ENCODE measurements around the gene DPH2.
A peak's percentile ranks its signal among the peaks of the same experiment; 100 is the strongest.

Gene DPH2

DNA sequence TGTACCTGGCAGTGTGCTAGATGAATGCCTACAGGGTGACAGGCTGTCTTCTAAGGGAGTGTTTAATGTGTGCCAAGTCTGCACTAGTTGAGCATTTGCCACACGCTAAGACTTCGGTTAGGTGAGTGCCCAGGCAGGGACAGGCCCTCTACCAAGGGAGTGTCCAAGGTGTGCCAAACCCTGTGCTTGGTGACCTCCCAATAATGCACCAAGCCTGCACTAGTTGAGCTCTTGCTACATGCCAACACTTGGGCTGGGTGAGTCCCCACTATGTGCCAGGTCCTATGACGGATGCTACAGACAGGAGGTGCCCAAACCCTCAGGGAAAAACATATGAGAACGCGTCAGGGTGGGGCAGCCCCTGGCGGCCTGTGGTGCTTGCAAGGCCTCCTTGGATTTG, 50.7 kb downstream of the DPH2 start:
- H3K79me2 ChIP-seq (ENCODE audit: insufficient read depth, low read length), result no peaks in the 10 kb centered on the region
- no peaks in the 10 kb centered on the region for H3K4me1 ChIP-seq (ENCODE audit: insufficient read depth, low read length)
- H3K4me2 ChIP-seq (ENCODE audit: insufficient read depth, low read length), result no peak overlapping the region
- no peak for TF ChIP-seq EZH2 (IDR thresholded peaks at IDR 0.05; ENCODE audit: borderline replicate concordance, low read depth, low read length, severe bottlenecking)
- TF ChIP-seq, protein P1, sequence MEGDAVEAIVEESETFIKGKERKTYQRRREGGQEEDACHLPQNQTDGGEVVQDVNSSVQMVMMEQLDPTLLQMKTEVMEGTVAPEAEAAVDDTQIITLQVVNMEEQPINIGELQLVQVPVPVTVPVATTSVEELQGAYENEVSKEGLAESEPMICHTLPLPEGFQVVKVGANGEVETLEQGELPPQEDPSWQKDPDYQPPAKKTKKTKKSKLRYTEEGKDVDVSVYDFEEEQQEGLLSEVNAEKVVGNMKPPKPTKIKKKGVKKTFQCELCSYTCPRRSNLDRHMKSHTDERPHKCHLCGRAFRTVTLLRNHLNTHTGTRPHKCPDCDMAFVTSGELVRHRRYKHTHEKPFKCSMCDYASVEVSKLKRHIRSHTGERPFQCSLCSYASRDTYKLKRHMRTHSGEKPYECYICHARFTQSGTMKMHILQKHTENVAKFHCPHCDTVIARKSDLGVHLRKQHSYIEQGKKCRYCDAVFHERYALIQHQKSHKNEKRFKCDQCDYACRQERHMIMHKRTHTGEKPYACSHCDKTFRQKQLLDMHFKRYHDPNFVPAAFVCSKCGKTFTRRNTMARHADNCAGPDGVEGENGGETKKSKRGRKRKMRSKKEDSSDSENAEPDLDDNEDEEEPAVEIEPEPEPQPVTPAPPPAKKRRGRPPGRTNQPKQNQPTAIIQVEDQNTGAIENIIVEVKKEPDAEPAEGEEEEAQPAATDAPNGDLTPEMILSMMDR (IDR thresholded peaks at IDR 0.05; ENCODE audit: borderline replicate concordance, extremely low read depth, low read length, poor library complexity, severe bottlenecking), result no peak
- no peak overlapping the region for H3K27ac ChIP-seq (ENCODE audit: low read length)
- no peak overlapping the region for H2AFZ ChIP-seq (ENCODE audit: low read depth, low read length)
- ATAC-seq (ENCODE audit: insufficient read depth, low read depth), result no peak
- no peak for DNase-seq
- H4K20me1 ChIP-seq (ENCODE audit: insufficient read depth, low read length), result 0 out of 2 replicates have a peak, but pooled peaks cover 5% of the 10 kb centered on the region
- H3K4me3 ChIP-seq (ENCODE audit: low read depth in 1 of 2, low read length in 2 of 2), result no peak overlapping the region
- no peak overlapping the region for H3K9ac ChIP-seq (ENCODE audit: low read depth, low read length)
- no peaks in the 10 kb centered on the region for H3K27me3 ChIP-seq (ENCODE audit: insufficient read depth, low read length, poor library complexity)
- H3K9me3 ChIP-seq (ENCODE audit: insufficient read depth, low read length, severe bottlenecking), result no peaks in the 10 kb centered on the region
- no peaks in the 10 kb centered on the region for H3K36me3 ChIP-seq (ENCODE audit: insufficient read depth, low read length)

DNA sequence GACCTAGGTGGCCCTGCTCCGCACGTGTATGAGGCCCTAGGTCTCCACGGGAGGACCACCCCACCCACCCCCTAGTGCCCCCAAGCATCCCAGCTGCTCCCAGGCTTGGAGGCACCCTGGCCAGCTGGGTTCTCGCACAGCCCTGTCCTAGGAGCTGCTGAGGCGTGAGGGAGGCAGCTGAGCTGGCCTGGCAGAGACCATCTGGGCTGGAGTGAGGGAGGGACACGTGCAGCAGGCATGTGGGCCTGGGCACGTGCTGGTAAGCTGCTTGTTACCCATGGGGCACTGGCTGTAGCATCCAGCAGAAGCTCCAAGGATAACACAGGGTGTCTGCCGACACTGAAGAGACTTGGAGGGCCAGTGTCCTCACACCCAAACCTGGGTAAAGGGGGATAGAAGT, 51.3 kb downstream of the DPH2 start:
- Histone ChIP-seq H3K9ac (ENCODE audit: low read depth, low read length) (no peak overlapping the region), H3K4me2 (ENCODE audit: insufficient read depth, low read length) (no peak overlapping the region), H4K20me1 (ENCODE audit: insufficient read depth, low read length) (0 out of 2 replicates have a peak, but pooled peaks cover 5% of the 10 kb centered on the region), H3K79me2 (ENCODE audit: insufficient read depth, low read length) (no peaks in the 10 kb centered on the region), H3K27me3 (ENCODE audit: insufficient read depth, low read length, poor library complexity) (no peaks in the 10 kb centered on the region), H3K9me3 (ENCODE audit: insufficient read depth, low read length, severe bottlenecking) (no peaks in the 10 kb centered on the region), H3K27ac (ENCODE audit: low read length) (no peak overlapping the region), H3K36me3 (ENCODE audit: insufficient read depth, low read length) (no peaks in the 10 kb centered on the region), H3K4me1 (ENCODE audit: insufficient read depth, low read length) (no peaks in the 10 kb centered on the region), H2AFZ (ENCODE audit: low read depth, low read length) (no peak overlapping the region), H3K4me3 (ENCODE audit: low read depth in 1 of 2, low read length in 2 of 2) (no peak overlapping the region)
- DNase-seq (no peak), ATAC-seq (ENCODE audit: insufficient read depth, low read depth) (no peak)
- TF ChIP-seq, protein P1 (IDR thresholded peaks at IDR 0.05; ENCODE audit: borderline replicate concordance, extremely low read depth, low read length, poor library complexity, severe bottlenecking), result no peak
- TF ChIP-seq EZH2 (IDR thresholded peaks at IDR 0.05; ENCODE audit: borderline replicate concordance, low read depth, low read length, severe bottlenecking), result no peak

DNA sequence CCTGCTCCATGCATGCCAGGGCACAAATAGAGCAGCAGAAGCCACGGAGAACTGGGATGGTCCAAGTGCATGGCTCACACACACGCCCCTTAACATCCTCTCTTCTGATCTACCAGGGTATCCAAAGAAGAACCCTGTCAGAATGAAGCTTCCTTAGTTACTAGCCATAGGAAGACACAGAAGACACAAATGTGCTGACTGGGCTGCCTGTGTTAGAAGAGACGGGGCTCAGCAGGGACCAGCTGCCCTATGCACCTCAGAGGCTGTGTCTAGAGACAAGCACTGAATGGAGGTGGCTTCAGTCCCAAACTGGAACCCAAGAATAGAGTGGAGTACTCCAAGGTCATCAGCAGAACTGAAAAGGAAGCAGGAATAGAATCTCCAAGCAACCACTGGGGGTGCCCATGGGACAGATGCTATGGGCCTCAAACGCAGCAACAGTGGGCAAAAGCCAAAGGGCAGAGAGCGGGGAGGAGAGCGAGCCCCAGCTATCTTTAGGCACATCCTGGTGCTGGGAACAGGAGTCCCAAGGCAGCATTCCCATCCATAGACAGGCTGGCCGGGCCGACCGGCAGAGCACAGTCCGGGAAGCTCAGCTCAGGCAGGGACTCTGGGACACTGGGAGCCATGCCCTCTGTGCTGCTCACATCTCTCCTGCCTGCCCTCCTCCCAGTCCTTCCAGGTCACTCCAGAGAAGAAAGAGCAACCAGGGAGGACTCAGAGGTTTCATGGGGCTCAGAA, 51.9 kb downstream of the DPH2 start:
- no peaks in the 10 kb centered on the region for H3K9me3 ChIP-seq (ENCODE audit: insufficient read depth, low read length, severe bottlenecking)
- DNase-seq, result no peak
- TF ChIP-seq, protein P1 (IDR thresholded peaks at IDR 0.05; ENCODE audit: borderline replicate concordance, extremely low read depth, low read length, poor library complexity, severe bottlenecking), result peak; percentile 21
- TF ChIP-seq EZH2 (IDR thresholded peaks at IDR 0.05; ENCODE audit: borderline replicate concordance, low read depth, low read length, severe bottlenecking), result no peak
- no peaks in the 10 kb centered on the region for H3K4me1 ChIP-seq (ENCODE audit: insufficient read depth, low read length)
- no peak overlapping the region for H3K9ac ChIP-seq (ENCODE audit: low read depth, low read length)
- H3K4me3 ChIP-seq (ENCODE audit: low read depth in 1 of 2, low read length in 2 of 2), result no peak overlapping the region
- no peaks in the 10 kb centered on the region for H3K36me3 ChIP-seq (ENCODE audit: insufficient read depth, low read length)
- no peaks in the 10 kb centered on the region for H3K79me2 ChIP-seq (ENCODE audit: insufficient read depth, low read length)
- H3K27ac ChIP-seq (ENCODE audit: low read length), result no peak overlapping the region
- H2AFZ ChIP-seq (ENCODE audit: low read depth, low read length), result no peak overlapping the region
- no peaks in the 10 kb centered on the region for H3K27me3 ChIP-seq (ENCODE audit: insufficient read depth, low read length, poor library complexity)
- no peak for ATAC-seq (ENCODE audit: insufficient read depth, low read depth)
- H4K20me1 ChIP-seq (ENCODE audit: insufficient read depth, low read length), result 0 out of 2 replicates have a peak, but pooled peaks cover 5% of the 10 kb centered on the region
- H3K4me2 ChIP-seq (ENCODE audit: insufficient read depth, low read length), result no peak overlapping the region

Measured in DND-41 (cell line).